GM12891 (cell line): ENCODE data around the gene PSMB11.

Source experiments
- DNase-seq: peaks from one replicate; pipeline ENCODE4 v3.0.0; 2011; ENCODE audit warnings: low spot score; ENCODE audit not compliant: insufficient read length
- FAIRE-seq: peaks from 2 replicates; lab custom pipeline; 2011; peaks lifted over from hg19 to GRCh38; lab: Jason Lieb, UNC
- PAX5 ChIP-seq: IDR thresholded peaks from 2 replicates; pipeline ENCODE4 v1.6.1; 2011; ENCODE audit warnings: low read length, moderate library complexity, mild to moderate bottlenecking; ENCODE audit not compliant: insufficient read depth, severe bottlenecking
- POLR2A ChIP-seq: IDR thresholded peaks from 2 replicates; pipeline ENCODE4 v1.6.1; 2011; ENCODE audit warnings: low read depth, low read length, control low read depth
- POLR2AphosphoS5 ChIP-seq: IDR thresholded peaks from 2 replicates; pipeline ENCODE4 v1.6.1; 2011; ENCODE audit warnings: low read depth, low read length, control low read depth
- POU2F2 ChIP-seq: IDR thresholded peaks from 2 replicates; pipeline ENCODE4 v1.6.1; 2011; ENCODE audit warnings: low read depth, mild to moderate bottlenecking, control low read depth, low read length, moderate library complexity
- SPI1 ChIP-seq: IDR thresholded peaks from 2 replicates; pipeline ENCODE4 v1.6.1; 2011; ENCODE audit warnings: low read depth, low read length, control low read depth
- TAF1 ChIP-seq: IDR thresholded peaks from 2 replicates; pipeline ENCODE4 v1.6.1; 2011; ENCODE audit warnings: low read depth, low read length, control low read depth

The PSMB11 gene

DNA sequence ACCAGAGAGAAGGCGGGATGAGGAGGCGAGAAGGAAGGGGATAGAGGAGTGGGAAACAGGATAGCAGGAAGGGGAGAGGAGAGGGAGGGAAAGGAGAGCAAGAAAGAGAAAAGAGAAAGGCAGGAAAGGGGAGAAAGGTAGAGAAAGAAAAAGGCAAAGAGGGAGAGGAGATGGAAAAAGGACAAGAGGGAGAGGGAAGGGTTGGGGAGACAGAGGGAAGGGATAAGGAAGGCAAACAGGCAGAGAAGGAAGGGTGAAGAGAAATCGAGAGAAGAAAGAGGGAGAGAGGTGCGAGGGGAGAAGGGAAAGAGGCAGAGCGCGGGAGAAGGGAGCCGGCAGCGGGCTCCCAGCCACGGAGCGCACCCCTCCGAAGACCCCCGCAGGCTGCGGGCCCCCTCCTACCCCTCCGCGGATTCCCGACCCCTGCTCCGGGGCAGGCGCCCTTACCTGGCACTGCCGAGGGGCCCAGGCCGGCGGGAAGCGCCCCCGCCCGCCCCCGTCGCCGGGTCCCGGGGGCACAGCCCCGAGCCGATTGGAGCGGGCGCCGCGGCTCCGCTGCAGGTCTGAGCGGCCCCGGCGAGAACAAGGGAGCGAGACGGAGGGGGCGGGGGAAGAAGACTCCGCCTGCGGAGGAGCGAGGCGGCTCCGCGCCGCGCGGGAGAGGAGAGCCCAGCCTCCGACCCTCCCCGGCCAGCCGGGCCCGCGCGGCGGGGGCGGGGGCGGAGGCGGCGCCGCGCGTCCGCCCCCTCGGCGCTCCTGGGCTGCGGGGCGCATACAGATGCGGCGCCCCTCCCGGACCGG, 15.1 kb downstream of the PSMB11 start, which contains the start of gene CDH24:
Gene CDH24 (minus strand): TSS at position 565 of the 801 bp plus-strand sequence. CDS start 1,787 bp downstream, outside the sequence.
- peak; percentile 91 for DNase-seq
- peak; percentile 55 for FAIRE-seq
- TF ChIP-seq POU2F2 (no peak), PAX5 (no peak), POLR2AphosphoS5 (no peak), POLR2A (no peak), TAF1 (no peak), SPI1 (no peak)

DNA sequence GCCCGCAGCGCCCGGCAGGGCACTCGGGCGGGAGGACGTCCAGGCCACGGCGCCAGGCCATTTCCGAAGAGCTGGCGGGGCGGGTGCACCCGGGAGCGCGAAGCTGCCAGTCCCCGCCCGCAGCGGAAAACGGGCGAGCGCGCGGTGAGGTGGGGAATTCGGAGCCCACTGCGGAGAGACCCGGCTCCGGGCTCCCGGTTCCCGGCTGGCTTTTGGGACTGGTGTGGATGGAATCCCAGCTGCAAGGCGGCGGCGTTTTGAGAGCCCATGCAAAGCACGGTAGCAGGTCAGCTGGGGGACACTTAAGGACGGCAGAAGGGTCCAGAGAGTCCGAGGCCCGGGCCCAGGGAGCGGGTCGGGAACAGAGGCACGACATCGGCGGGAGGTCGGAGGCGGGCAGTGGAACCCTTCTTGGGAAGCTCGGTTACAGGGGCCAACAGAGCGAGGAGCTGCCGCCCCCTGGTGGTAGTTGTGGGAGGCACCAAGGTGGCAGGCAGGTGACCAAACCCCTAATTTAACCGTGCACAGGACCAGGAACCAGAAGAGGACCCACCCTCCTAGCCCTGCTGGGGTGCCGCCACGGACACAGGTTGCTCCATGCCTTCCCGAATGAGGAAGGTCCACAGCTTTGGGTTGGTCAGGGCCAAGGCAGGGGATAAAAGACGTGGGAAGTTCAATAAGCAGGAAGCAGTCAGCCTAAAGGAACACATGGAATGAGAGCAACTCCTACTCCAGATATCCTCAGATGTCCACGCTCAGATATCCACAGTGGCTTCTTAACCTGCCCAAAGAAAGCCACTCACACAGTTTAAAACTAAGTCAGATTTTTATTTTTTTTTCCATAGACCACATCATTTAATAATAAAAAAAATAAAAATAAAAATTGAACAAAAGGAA, 16.0 kb downstream of the PSMB11 start:
- TF ChIP-seq PAX5 = no peak
- no peak for TF ChIP-seq SPI1
- peak; percentile 47; the same call in 1 of the 2 replicates for TF ChIP-seq POLR2A
- TF ChIP-seq POLR2AphosphoS5 = peak; percentile 51
- TF ChIP-seq TAF1 = no peak
- peak; percentile 71; the same call in 1 of the 2 replicates for TF ChIP-seq POU2F2
- FAIRE-seq (peak; percentile 94), DNase-seq (peak; percentile 94)

DNA sequence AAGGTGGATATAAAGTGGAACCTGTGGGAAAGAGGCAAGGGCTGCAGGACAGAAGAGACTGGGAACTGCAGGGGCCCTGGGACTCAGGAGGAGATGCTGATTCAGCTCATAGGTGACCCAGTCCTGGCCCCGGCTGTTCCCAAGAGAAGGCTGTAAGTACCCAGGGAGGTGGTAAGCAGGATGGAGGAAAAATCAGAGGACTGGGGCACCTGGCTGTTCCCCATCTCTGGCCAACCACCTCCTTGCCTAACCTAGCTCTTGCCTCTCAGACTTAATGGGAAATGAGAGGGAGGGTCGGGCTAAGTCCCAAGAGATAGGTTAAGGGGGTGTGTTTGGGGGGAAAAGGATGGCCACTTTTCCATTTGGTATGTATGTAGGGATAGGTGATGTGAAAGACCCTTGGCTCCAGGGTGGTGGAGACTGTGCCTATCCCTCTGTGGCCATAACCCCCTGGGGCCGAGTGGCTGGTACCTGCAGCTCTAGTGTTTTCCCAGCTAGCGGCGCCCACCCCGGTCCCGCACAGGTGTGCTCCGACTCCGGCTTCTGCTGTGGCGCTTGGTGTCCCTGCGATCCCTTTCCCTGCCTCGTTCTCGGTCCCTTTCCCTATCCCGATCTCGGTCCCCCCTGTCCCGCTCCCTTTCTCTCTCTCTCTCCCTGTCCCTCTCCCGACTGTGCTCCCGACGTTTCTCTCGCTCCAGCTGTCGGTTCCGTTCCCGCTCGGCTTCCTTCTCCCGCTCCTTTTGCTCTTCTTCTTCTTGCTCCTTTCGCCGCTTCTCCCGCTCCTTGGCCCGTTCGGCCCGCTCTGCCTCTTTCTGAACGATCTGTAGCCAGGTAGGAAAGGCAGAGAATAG, 16.9 kb downstream of the PSMB11 start:
- FAIRE-seq (no peak), DNase-seq (no peak)
- TF ChIP-seq SPI1 = no peak
- TF ChIP-seq POLR2AphosphoS5 = peak; percentile 37; the same call in 1 of the 2 replicates
- no peak for TF ChIP-seq PAX5

DNA sequence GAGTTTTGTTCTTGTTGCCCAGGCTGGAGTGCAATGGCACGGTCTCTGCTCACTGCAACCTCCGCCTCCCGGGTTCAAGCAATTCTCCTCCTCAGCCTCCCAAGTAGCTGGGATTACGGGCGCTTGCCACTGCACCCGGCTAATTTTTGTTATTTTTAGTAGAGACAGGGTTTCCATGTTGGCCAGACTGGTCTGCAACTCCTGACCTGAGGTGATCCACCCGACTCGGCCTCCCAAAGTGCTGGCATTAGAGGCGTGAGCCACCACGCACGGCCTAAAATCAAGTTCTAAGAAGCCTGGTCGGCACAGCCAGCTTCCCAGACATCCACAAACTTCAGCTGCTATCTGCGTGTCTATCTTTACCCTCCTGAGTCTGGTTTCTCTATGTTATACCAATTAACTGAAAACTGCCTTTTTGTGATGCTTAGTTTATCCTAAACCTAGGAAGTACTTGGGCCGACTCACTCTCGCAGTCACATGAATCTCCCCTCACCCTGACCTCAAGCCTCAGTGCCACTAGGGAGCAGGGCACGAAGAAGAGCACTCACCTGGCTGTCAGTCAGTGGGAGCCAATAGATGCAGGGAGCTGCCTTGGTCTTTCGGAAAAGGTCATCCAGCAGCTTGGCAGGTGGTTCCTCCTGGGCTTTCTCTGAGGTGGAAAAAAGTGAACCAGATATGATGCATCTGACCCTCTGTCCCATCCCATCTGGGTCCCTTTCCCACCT, 18.7 kb downstream of the PSMB11 start:
- FAIRE-seq = no peak
- no peak for TF ChIP-seq POLR2AphosphoS5
- DNase-seq = no peak

DNA sequence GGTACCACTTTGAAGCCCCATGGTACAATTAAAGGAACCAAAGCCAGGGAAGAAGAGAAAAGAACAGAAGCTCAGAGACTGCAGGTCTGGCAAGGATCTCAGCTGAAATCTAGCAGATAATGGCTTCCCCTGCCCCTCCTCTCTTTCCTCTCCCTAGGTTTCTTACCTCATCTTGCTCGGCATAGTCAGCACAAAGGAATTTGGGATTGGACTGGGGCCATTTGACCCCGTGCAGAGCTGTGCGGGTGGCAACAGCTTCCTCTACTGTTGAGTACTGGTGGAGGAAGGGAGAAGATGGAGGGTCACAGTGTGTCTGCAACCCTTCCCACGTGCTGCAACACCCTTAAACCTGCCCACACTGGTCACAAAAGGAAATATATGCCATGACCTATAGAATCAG, 20.0 kb downstream of the PSMB11 start:
- no peak for TF ChIP-seq POU2F2
- no peak for TF ChIP-seq POLR2AphosphoS5
- TF ChIP-seq PAX5 = no peak
- TF ChIP-seq POLR2A = no peak
- TF ChIP-seq TAF1 = no peak
- no peak for TF ChIP-seq SPI1
- FAIRE-seq (no peak), DNase-seq (no peak)

DNA sequence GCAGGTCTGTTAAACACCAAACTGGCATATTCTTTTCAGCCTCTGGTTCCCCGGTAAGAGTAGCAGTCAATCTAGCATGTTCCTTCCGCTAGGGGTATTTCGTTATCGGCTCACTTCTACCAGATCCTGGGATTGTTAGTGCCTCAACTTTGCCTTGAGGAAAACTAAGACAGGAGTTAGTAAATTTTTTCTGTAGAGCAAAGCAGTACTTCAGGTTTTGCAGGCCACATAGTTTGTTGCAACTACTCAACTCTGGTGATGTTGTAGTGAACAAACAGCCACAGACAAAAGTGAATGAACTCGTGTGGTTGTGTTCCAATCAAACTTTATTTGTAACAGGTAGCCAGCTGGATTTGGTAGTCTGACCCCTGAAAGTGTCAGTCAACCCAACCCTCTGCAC, 21.6 kb downstream of the PSMB11 start:
- DNase-seq (no peak), FAIRE-seq (no peak)
- TF ChIP-seq POLR2A = no peak
- no peak for TF ChIP-seq TAF1

DNA sequence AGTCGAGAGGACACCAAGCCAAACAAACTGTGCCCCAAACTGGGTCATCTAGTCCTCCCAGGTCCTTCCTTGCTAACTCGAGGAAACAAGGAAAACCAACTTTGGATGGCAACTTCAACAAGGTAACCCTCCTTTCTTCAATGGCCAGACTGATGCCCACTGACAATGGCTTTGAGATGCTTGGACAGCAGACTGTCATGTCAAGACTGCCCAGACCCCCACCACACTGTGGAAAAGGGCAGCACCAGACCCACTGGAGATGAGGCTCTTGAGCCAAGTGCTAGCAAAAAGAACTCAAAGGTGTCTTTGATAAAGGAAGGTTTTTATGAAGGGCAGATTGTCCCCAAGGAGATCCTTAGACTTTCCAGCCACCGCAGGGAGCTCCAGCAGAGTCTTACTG, 24.4 kb downstream of the PSMB11 start:
- FAIRE-seq (no peak), DNase-seq (no peak)
- no peak for TF ChIP-seq POU2F2

DNA sequence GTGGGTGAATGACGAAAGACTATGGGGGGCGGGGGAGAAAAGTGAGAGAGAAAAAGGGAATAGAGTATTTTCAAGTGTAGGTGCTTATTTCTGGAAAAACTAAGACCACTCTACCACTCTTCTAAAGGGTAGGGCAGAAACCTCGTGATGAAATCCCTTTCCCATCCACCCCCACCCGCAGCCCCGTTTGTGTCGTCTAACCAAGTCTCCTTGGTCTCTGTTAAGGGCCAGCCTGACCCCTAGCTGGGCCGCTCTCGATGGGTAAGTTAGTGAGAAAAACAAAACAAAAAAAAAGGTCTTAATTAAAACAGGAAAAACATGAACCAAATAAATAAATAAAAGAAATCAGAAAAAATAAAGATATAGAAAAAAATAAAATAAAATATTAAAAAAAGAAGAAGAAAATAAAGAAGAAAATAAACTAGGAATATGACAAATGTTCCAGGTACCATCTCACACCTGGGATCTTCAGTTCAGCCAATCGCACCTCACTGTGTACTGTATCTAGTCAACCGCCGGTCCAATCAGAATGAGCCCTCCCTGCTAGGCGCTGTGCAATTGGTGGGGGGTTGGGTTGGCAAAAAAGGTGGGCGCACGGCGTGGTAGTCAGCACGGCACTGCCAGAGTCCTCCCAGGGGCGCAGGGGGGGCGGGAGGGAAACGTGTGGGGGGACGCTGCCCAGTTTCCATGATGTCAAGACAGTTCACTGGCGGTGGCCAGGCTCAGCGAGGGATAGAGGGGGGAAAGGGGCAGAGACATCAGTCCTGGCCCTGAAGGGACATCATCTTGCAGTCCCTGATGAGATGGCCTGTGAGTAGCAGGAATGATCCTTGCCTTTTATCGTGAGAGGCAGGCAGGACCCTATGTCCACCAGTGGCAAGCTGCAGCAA, 25.1 kb downstream of the PSMB11 start:
- DNase-seq (no peak), FAIRE-seq (no peak)
- no peak for TF ChIP-seq POU2F2
- no peak; the same call in 1 of the 2 replicates for TF ChIP-seq POLR2A
- TF ChIP-seq PAX5 = no peak
- TF ChIP-seq POLR2AphosphoS5 = no peak
- TF ChIP-seq TAF1 = no peak
- no peak for TF ChIP-seq SPI1
